Measurements from ENCODE around the gene C2orf74.
"Not testable (repeated sequence)": the region's sequence is repeated elsewhere in the genome, so short reads cannot be mapped to it uniquely, and the experiment has no call there.

C2orf74 gene

DNA sequence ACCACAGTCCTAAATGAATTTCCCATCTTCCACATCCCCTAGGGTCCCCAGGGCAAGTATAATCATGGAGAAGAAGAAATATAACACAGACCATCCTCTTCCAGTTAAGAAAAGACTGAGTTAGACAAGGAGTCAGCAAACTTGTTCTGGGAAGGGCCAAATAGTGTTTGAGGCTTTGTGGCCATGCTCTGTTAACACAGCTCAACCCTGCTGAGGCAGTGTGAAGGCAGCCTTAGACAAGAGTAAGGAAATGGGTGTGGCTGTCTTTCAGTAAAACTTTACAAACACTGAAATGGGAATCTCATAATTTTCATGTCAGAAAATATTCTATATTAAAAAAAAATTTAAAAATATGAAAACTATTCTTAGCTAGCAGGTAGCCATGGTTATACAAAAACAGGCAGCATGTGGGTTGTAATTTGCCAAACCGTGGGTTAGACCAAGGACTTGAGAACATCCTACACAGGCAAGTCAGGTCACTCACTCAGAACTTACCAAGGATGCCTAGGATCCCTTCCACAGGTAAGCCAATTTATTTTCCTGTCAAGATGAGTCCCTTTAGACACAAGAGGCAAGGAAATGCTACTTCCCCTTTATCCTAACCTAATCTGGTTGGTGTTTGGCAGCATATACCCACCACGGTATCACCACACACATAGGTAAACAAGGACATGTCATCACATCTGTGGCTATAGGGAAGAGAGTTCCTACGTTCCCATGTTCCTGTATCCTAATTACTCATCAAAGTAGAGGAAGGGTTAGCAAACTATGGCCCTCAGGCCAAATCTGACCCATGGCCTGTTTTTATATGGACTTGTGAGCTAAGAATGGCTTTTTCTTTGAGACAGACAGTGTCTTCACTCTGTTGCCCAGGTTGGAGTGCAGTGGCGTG is 31.9 kb downstream of the C2orf74 start:
- Histone ChIP-seq H3K9me3 (ENCODE audit: insufficient read depth, low read length) (no peaks in the 10 kb centered on the region), H3K4me3 (ENCODE audit: insufficient read depth, low read length, poor library complexity, severe bottlenecking) (no peak overlapping the region), H2AFZ (ENCODE audit: low read depth, low read length, severe bottlenecking) (no peak overlapping the region), H3K36me3 (ENCODE audit: low read length) (peaks cover 36% of the 10 kb centered on the region; the same call in 1 of the 2 replicates), H3K4me2 (ENCODE audit: low read depth, low read length, poor library complexity, severe bottlenecking) (no peak overlapping the region), H3K27me3 (ENCODE audit: low read length) (no peaks in the 10 kb centered on the region), H3K9me2 (replicated peaks; ENCODE audit: insufficient read depth, low read length) (no peaks in the 10 kb centered on the region), H3K27ac (ENCODE audit: low read depth, low read length) (no peak overlapping the region), H3F3A (ENCODE audit: insufficient read depth) (peaks cover 24% of the 10 kb centered on the region), H3K79me2 (ENCODE audit: insufficient read depth, low read length) (no peaks in the 10 kb centered on the region), H4K20me1 (ENCODE audit: low read depth, low read length) (no peaks in the 10 kb centered on the region), H3K9ac (ENCODE audit: low read length) (no peak overlapping the region)
- TF ChIP-seq, protein P1, sequence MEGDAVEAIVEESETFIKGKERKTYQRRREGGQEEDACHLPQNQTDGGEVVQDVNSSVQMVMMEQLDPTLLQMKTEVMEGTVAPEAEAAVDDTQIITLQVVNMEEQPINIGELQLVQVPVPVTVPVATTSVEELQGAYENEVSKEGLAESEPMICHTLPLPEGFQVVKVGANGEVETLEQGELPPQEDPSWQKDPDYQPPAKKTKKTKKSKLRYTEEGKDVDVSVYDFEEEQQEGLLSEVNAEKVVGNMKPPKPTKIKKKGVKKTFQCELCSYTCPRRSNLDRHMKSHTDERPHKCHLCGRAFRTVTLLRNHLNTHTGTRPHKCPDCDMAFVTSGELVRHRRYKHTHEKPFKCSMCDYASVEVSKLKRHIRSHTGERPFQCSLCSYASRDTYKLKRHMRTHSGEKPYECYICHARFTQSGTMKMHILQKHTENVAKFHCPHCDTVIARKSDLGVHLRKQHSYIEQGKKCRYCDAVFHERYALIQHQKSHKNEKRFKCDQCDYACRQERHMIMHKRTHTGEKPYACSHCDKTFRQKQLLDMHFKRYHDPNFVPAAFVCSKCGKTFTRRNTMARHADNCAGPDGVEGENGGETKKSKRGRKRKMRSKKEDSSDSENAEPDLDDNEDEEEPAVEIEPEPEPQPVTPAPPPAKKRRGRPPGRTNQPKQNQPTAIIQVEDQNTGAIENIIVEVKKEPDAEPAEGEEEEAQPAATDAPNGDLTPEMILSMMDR (IDR thresholded peaks at IDR 0.05; ENCODE audit: insufficient read depth, low read length, poor library complexity, severe bottlenecking) = no peak
- no peak for TF ChIP-seq EZH2phosphoT487 (conservative IDR thresholded peaks at IDR 0.05; ENCODE audit: low read length)

DNA sequence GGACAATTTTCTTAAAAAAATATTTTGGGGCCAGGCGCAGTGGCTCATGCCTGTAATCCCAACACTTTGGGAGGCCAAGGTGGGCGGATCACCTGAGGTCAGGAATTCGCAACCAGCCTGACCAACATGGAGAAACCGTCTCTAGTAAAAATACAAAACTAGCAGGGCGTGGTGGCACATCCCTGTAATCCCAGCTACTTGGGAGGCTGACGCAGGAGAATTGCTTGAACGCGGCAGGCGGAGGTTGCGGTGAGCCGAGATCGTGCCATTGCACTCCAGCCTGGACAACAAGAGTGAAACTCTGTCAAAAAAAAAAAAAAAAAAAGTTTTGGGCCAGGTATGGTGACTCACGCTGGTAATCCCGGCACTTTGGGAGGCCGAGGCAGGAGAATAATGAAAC is 32.7 kb downstream of the C2orf74 start:
- not testable (repeated sequence) for H4K20me1 ChIP-seq (ENCODE audit: low read depth, low read length); H3K9ac ChIP-seq (ENCODE audit: low read length); H3K27ac ChIP-seq (ENCODE audit: low read depth, low read length); H3K4me2 ChIP-seq (ENCODE audit: low read depth, low read length, poor library complexity, severe bottlenecking); H3K27me3 ChIP-seq (ENCODE audit: low read length); H2AFZ ChIP-seq (ENCODE audit: low read depth, low read length, severe bottlenecking); H3K9me3 ChIP-seq (ENCODE audit: insufficient read depth, low read length); H3K4me3 ChIP-seq (ENCODE audit: insufficient read depth, low read length, poor library complexity, severe bottlenecking); H3K79me2 ChIP-seq (ENCODE audit: insufficient read depth, low read length); H3K9me2 ChIP-seq (replicated peaks; ENCODE audit: insufficient read depth, low read length)
- Histone ChIP-seq H3K36me3 (ENCODE audit: low read length) (peaks cover 33% of the 10 kb centered on the region; the same call in 1 of the 2 replicates), H3F3A (ENCODE audit: insufficient read depth) (peaks cover 24% of the 10 kb centered on the region)

DNA sequence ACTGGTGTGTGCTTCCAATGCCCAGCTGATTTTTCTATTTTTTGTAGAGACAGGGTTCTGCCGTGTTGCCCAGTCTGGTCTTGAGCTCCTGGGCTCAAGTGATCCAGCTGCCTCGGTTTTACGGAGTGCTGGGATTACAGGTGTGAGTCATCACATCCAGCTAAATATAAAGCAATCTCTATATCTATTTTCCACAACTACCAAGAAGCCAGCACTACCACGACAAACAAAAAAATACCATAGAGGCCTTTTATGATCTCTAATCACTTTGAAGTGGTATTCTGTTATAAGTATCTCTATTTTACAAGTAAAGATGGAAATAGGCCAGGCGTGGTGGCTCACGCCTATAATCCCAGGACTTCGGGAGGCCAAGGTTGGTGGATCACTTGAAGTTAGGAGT is 34.7 kb downstream of the C2orf74 start:
- no peaks in the 10 kb centered on the region for H3K27me3 ChIP-seq (ENCODE audit: low read length)
- TF ChIP-seq, protein P1 (IDR thresholded peaks at IDR 0.05; ENCODE audit: insufficient read depth, low read length, poor library complexity, severe bottlenecking) = no peak
- H3K79me2 ChIP-seq (ENCODE audit: insufficient read depth, low read length) = no peaks in the 10 kb centered on the region
- no peak overlapping the region for H2AFZ ChIP-seq (ENCODE audit: low read depth, low read length, severe bottlenecking)
- H3K4me2 ChIP-seq (ENCODE audit: low read depth, low read length, poor library complexity, severe bottlenecking) = no peak overlapping the region
- peaks cover 35% of the 10 kb centered on the region; the same call in 1 of the 2 replicates for H3K36me3 ChIP-seq (ENCODE audit: low read length)
- no peaks in the 10 kb centered on the region for H3K9me2 ChIP-seq (replicated peaks; ENCODE audit: insufficient read depth, low read length)
- no peaks in the 10 kb centered on the region for H3K9me3 ChIP-seq (ENCODE audit: insufficient read depth, low read length)
- H3K4me3 ChIP-seq (ENCODE audit: insufficient read depth, low read length, poor library complexity, severe bottlenecking) = no peak overlapping the region
- H3F3A ChIP-seq (ENCODE audit: insufficient read depth) = peaks cover 16% of the 10 kb centered on the region
- H3K9ac ChIP-seq (ENCODE audit: low read length) = no peak overlapping the region
- no peak overlapping the region for H3K27ac ChIP-seq (ENCODE audit: low read depth, low read length)
- no peaks in the 10 kb centered on the region for H4K20me1 ChIP-seq (ENCODE audit: low read depth, low read length)

DNA sequence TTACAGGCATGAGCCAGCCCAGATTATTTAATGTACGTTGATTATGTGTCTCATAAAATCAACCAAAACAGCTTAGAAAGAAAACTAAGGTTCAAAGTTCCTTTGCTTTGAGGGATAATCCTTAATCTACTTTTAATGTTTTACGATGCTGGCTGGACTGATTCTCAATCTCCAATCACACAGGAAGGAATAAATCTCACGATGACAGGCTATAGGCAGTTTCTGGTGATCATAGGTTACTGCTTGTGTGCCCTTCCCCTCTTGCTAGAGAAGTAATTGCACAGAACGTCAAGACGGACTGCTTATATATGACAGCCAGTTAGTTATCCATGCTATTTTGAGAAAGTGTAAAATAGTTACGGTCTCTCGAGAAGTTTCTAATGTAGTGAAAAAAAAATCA is 43.1 kb downstream of the C2orf74 start:
- Histone ChIP-seq H3K36me3 (ENCODE audit: low read length) (peaks cover 95% of the 10 kb centered on the region), H2AFZ (ENCODE audit: low read depth, low read length, severe bottlenecking) (no peak overlapping the region), H3K4me2 (ENCODE audit: low read depth, low read length, poor library complexity, severe bottlenecking) (no peak overlapping the region), H3K27ac (ENCODE audit: low read depth, low read length) (no peak overlapping the region), H3K4me3 (ENCODE audit: insufficient read depth, low read length, poor library complexity, severe bottlenecking) (no peak overlapping the region), H4K20me1 (ENCODE audit: low read depth, low read length) (no peaks in the 10 kb centered on the region), H3K79me2 (ENCODE audit: insufficient read depth, low read length) (no peaks in the 10 kb centered on the region), H3K9me2 (replicated peaks; ENCODE audit: insufficient read depth, low read length) (no peaks in the 10 kb centered on the region), H3K27me3 (ENCODE audit: low read length) (no peaks in the 10 kb centered on the region), H3F3A (ENCODE audit: insufficient read depth) (peaks cover 10% of the 10 kb centered on the region), H3K9me3 (ENCODE audit: insufficient read depth, low read length) (no peaks in the 10 kb centered on the region), H3K9ac (ENCODE audit: low read length) (no peak overlapping the region)
- TF ChIP-seq EZH2phosphoT487 (conservative IDR thresholded peaks at IDR 0.05; ENCODE audit: low read length) = no peak
- TF ChIP-seq, protein P1 (IDR thresholded peaks at IDR 0.05; ENCODE audit: insufficient read depth, low read length, poor library complexity, severe bottlenecking) = no peak

Data from SU-DHL-6 (cell line).